Suppressor macrophage (primary cell): ENCODE results near the gene SDCBP2.

Source experiments
- DNase-seq, 4 experiments: peaks; one replicate each; pipeline ENCODE4 v3.0.0-alpha.2; 2020 to 2022

Gene SDCBP2

DNA sequence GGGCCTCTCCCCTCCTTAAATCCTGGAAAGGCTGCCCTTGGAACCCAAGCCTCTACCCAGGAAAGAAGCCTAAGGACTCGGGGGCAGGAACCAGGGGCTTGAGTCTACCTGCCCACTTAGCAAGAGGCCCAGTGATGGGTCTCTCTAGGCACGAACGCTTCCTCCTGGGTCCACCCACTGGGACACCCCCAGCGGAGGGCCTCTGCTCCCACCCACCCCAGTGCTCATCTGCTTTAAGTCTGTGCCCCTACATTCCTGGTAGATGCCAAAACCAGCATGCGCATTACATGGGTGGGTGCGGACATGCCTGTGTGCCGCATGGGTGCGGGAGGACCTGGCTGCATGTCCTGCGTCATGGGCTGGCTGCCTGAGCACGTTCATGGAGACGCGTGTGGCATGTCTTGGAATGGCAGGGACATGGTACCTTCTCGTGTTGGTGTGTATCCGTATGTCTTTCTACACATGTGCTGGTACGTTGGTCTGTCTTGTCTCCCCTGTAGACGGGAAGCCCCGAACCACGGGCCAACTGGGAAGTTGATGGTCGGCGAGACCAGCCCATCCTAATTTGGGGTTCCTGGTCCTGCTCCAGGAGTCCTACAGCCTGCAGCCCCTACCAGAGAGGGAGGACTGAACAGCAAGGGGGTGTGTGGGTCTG lies 33.5 kb downstream of the SDCBP2 start:
- DNase-seq: no peak

DNA sequence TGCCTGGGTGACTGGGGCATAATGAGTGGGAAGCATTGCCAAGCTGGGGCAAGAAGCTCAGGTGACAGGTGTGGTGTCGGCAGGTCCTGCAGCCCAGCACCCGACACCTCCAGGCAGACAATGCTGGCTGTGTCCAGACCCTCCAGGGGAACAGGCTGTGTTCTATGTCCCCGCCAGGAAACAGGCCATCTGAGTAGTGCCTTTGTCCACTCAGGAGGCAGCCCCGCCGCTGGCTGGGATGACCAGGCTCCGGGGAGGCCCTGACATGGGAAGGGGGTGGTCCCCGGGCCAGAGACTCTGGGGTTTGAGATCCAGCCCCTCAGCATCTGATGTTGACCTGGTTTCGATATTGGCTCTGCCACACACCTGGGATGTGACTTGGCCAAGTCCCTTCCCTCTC lies 34.4 kb downstream of the SDCBP2 start:
- no peak for DNase-seq

DNA sequence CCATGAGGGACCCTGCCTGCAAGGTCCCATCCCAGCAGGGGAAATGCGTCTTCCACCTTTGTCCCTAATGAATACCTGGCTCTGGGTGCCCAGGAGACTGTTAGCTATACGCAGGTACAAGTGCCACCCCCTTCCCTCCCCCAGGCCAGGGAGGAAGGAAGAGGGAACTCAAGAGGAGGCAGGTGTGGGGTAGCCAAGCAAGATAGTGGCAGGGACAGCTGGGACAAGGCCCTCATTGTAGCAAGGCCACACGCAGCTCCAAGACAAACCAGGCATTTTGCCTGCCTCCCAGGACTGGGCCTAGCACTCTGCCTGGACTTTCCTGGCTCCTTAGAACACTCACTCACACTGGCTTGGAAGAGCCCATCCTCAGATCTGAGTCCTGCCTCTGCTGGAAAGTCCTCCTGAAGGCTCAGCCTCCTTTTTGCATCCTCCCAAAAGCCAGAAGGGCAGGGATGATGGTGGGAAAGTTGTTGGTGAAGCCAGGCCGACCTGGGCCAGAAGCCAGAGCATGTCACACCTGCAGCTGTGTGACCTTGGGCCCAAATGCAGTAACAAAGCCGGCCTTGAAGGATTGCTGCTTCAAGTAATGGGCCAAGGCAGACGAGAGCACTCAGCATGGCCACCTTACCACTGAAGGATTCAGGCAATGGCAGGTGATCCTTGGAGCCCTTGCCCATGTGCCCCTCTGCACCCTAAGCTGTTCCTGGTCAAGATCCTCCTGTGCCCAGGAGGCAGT lies 35.1 kb downstream of the SDCBP2 start:
- DNase-seq: no peak

DNA sequence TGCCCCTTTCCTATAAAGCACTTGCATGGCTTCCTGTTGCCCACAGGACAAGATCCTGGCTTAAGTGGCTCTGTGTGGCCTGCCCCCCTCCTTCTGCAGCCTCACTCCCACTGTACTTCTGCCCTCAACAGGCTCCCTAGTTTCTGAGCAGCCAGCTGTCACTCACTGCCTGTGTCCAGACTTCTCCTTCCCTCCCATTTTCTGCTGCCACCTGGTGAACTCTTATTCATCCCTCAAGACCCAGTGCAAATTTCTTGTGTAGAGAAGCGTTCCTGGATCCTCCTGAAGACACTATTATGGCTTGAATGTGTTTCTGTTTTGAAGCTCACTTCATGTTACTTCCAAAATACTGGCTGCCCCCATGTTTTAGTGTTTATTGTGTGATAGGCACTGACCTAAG lies 36.3 kb downstream of the SDCBP2 start:
- DNase-seq: no peak

DNA sequence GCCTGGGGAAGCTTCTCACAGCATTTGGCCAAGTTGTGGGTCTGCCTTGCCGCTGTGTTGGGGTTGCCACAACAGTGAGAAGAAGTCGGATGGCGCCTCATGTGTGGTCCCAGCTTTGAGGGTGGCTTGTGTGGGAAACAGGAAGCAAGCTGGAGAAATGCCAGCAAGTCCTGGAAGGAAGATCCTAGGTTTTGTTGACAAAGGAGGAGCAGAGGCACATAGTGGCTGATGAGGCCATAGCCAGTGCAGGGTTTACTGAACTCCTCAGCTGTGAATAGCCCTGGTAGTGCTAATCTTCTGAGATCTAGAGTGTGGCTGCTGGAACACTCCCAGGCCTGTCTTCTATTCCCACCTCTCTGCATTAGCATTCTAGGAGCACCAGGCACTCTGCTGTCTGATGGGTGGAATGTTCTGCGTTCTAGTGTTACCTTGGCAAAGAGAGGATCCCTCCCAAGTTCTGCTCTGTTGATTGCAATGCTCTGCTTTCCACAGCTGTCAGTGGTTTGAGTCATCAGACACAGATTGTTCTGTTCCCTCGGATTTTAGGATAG lies 37.7 kb downstream of the SDCBP2 start:
- peak in 1 of 4 experiments; percentile 10 for DNase-seq

DNA sequence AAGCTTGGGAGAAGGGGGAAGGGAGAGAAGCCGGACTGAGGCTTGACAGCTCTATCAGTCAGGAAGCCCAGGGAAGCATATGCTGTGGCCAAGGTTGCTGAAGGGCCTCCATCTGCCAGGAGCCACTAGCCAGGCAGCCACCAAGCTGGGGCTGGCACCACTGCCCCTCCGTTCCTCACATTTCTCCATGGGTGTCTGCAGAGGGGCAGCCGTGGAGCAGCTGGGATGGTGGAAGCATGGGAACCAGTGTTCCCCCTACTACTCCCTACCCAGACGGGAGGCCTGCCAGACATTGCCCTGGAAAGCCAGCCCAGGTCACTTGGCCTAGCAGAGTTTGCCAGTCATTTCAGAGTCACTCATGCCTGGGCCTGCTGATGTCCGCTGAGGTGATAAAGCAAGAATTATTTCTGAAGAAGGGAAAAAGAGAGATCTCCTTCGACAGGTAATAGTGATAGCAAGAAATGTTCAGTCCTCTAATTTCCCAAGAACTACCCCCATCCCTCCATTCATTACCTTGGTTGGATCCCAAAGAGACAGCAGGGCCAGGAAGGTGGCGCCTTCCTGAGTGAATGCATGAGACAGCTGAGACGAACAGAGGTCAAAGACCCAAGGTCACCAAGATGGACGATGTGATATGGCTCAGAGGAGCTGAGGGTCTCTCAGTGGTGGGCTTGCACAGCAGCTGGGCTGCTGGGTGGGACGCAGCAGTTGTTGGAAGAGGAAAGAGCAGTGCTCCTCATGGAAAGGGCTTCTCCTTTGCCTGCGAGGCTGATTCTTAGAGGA lies 41.0 kb downstream of the SDCBP2 start:
- DNase-seq: no peak

DNA sequence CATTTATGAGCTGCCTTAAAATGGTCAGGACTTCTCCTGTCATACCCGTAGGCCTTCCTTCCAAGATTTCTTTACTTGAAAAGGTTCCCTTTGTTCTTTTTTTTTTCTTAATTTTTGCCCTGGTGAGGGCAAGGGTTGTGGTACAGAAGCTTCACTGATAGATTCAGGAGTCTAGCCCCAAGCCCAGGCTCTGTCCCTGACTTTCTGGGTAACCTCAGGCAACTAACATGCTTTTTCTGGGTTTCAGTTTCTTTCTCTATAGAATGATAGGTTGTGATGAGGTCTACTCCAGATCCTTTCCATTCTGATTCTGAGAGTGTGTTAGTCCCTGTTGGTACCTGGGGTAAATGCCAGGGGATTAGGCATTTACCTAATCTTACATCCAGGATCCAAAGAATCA lies 41.6 kb downstream of the SDCBP2 start:
- no peak for DNase-seq

DNA sequence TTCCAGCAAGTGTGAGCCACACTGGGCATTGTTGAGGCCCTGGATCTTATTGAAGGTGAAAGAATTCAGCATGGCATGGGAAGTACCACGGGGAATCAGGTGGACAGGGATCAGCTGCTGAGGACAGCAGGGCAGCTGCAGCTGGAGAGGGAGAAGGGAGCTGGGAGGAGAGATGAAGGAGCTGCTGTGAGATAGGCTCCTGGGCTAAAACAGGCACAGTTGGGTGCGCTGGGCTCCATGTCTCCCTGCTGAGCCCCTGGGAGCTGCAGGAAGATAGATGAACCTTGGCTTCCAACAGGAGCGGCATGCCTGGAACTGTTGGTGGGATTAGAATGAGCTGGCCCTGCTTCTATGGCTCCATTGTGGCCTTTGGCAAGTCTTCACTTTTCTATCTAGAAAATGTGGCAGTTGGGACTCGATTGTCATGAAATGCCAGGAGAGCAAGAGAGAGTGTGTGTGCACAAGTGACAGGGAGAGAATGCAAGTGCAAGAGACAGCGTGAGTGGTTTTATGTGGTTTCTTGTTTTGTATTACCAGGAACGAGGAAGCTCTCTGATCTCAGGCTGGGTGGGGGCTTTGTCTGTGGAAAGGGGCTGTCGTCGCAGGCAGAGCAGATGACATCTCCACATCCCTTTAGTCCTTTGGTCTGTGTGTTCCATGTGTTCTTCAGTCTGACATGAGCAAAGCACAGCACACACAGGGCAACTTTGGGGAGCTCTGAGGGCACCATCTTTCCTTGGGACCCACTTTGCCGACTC lies 42.5 kb downstream of the SDCBP2 start:
- DNase-seq: no peak

DNA sequence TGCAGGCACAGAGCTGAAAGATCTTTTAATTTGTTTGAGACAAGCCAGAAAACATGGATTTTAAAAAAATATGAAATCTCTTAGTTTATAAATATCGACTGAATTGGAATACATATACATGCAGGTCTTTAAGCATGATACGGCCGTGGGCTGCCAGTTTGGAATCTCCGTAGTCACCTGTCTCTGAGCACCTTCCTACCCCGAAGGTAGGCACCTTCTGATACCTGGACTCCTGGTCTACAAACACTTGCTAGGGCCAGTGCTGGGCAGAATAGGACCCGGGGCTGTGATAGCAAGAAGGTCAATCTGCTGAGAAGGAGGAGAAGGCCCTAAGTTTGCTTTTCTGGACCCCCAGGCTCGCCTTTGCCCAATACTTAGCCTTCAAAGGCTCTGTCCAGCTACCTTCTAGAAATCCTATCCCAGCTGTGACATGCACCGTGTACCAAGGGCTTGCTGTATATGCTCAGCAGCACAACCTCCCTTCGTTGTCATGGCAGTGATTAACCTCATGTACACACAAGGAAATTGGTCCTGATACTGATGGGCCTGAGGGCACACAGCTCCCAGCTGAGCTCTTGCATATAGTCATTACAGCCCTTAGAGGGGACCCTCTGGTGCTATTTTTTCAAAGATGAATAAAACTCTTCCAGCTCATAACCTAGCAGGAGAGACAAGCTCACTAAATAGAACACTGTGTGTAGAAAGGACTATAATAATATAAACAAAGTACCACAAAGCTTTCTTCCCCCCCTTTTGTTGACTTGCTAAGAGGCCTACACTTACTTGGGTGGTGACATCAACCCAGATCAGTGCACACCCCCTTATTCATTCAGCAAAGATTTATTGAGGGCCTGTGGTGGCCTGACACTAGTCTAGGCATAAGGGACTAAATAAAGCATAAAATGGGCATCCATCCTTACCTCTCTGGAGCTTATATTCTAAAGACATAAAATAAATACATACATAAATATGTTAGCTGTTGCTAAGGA lies 45.1 kb downstream of the SDCBP2 start:
- no peak for DNase-seq

DNA sequence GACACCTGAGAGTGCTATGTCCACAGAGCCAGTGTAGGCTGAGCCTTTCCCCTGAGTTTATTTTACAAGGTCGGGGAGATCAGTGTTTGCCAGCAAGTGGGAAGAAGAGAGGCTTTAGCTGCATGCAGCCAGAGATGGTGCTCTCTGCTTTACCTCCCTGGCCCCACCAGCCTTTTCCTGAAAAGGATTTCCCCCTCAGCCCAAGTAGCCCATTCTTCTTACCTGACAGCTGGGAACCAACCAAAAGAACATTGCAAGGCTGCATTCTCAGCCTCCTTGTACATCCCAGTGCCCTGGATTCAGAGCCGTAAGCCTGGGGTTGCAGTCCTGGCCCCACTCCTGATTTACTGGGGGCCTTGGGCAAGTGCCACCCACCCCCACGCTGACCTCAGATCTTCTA lies 46.0 kb downstream of the SDCBP2 start:
- no peak for DNase-seq

DNA sequence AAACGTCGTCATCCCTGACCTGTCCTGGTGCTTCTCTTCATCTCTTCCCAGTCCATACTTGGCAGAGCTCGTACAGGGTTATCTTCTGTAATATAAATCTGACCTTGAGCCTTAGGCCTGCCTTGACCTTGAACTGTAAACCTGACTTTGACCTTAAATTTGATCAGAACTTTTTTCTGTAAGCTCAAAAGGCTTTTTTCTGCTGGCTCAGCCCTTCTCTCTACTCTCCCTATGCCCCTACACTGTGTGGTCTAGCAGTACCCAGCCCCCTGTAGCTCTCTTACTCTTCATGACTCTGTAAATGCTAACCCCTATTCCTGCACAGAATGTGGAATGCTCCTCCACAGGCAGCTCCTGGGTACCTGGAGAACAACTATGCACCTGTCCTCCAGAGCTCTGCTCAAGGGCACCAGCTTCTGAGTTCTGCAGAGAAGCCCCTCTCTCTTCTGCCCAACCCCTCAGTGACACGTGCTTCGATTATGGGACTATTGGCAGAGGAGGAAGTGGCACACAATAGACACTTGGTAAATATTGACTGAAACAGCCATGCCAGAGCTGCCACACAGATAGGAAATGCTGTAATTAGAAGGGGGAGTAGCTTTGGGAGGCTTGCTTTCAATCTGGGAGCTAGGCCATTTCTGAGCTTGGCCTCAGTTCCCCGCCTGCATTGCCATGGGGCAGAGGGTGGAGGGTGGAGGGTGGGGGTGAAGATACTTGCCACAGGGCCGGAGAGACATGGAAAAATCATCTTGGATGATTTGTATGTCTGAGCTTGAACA lies 47.5 kb downstream of the SDCBP2 start:
- no peak for DNase-seq

DNA sequence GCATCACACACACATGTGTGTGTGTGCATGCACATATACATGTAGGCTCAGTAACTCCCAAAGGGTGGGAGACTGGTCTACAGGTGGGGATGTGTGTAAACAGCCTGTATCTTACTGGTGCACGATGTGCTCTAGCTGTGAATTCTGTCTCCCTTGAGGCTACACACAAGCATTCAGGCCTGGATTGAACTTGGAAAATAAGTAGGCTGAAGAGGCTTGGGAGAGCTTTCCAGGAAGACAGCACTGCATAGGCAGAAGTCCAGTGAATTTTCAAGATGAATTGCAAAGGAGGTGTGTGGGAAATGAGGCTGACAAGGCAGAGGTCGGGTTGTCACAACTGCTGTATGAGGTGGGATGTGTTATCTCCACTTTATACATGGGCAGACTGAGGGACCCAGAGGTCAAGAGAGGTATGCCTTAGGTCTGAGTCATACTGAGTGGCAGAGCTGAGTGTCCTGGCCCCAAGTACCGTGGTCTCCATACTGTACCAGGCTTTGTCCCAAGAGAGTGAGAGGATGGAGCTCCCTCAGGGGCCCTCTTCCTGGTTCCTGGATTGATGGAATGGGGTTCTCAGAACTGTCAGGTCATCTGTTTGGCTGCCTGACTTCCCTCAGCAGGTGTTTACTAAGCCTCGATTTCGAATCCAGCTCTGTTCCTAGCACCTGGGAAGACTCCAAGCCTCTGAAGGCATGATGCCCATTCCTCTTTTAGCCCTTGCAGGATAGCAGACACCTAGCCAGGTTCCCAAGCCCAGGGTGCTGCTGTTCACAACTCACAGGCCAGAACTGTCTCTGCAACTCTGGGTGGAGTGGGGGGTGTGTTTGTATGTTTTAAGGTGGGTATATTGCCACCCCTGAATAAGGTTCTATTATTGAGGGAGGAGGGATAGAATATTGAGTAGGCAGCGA lies 48.5 kb downstream of the SDCBP2 start:
- DNase-seq: no peak

DNA sequence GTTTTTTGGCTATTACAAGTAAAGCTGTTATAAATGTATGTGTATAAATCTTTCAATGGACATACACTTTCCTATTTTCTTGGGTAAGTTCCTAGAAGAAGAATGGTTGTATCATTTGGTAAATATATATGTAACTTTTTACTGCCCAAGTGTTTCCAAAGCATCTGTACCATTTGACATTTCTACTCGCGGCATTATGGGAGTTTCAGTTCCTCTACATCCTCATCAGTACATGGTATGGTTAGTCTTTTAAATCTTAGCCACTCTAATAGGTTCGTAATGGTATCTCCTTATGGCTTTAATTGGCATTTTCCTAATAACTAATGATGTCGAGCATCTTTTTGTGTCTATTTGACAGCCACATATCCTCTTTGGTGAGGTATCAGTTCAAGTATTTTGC lies 49.9 kb downstream of the SDCBP2 start:
- no peak for DNase-seq

DNA sequence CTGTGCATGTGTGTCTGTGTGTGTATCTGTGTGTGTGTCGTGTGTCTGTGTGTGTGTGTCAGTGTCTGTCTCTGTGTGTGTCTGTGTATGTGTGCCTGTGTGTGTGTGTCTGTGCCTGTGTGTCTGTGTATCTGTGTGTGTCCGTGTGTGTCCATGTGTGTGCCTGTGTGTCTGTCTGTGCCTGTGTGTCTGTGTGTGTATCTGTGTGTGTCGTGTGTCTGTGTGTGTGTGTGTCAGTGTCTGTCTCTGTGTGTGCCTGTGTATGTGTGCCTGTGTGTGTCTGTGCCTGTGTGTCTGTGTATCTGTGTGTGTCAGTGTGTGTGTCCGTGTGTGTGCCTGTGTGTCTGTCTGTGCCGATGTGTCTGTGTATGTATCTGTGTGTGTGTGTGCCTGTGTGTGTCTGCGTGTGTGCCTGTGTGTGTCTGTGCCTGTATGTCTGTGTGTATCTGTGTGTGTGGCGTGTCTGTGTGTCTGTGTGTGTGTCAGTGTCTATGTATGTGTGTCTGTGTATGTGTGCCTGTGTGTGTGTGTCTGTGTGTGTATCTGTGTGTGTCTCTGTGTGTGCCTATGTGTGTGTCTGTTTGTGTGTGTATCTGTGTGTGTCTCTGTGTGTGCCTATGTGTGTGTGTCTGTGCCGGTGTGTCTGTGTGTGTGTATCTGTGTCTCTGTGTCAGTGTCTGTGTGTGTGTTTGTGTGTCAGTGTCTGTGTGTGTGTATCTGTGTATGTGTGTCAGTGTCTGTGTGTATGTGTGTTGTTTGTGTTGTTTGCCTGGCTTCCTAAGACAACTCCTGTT lies 51.2 kb downstream of the SDCBP2 start:
- DNase-seq: no peak

DNA sequence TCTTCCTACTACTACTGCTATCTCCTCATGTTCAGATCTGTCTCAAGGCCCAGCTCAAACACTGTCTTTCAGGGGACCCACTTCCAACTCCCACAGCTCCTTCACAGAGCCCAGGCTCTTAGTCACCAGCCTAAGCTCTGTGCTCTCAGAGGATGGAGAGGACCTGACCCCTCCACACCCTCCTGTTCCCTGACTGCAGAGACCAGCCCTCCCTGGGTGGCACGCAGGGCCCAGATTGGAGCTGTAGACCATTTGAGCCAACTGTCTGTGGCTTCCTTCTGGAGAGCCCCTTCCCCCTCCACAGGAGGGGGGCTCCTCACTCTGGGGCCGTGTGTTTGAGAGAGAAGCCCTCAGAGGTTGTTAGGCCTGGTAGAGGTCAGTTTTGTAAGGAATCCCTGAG lies 53.0 kb downstream of the SDCBP2 start:
- DNase-seq: no peak

DNA sequence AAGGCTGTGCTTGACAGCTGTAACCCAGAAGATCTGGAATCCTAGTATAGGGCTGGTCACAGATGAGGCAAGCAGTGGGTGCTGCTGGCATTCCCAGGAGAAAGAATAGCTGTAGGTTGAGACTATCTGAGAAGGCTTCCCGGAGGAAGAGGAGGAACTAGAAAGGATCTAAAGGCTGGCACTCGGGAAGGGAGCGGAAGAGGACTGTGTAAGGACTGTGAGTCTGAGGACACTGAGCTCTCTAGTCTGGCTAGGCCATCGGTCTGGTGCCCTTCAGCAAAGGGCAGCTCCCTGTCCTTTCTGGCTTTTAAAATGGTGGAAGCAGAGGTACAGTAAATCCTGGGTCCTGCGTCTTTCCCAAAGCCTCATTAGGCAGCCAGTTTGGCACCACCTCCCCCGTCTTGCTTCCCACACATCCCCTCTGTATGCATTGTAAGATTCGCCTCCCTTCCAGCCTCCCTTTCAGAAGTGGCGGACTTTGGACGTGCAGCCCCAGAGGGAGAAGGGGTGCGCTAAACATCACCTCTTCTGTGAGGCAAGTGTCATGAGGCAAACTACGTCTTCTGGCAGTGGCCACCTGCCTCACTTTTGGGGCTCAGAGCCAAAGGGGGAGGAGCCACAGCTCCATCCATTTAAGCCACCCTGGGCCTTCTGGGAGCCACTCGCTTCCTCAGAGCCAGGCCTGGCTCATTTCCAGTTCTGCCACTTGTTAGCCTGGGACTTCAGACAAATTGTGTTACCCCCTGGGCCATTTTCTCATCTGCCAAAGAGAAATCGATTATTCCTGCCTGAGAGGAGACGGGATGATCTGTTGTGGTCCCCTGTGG lies 54.2 kb downstream of the SDCBP2 start:
- DNase-seq: no peak

DNA sequence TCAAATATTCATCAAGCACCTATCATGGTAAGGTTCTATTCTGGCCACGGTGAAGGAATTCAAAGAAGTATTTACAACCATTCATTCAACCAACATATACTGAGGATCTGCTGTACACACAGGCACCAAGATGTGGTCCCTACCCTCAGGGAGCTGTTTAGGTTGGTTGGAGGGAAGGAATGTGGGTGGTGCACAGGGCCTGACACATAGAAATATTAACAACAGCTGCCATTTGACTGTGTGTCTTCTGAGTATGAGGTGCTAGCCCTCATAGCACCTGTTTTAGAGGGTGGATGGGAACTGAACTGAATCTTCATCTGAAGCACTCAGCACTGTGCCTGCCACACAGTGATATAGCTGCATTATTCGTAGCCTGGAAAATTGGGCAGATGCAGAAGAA lies 55.6 kb downstream of the SDCBP2 start:
- no peak for DNase-seq
